Peyer's patch (tissue), 4 donors: Measurements from ENCODE around the gene PRPF4. TPM values are rescaled to one million over a fixed set of nuclear protein-coding genes. Genes with fewer than 3 reads are reported as not detected.

ENCODE experiments used
- DNase-seq, 3 donors: peaks; one replicate each; pipeline ENCODE4 v3.0.0-alpha.2; 2017 to 2019
- H3K27ac ChIP-seq, 4 donors: fragments of 200-600 bp; sonication (generic); one replicate each; pipeline ENCODE4 v1.5.1; 2016 to 2019
- H3K27me3 ChIP-seq, 2 donors: fragments of 200-600 bp; sonication (generic); one replicate each; pipeline ENCODE4 v1.5.1; 2019
- H3K36me3 ChIP-seq, 3 donors: fragments of 200-600 bp; sonication (generic); one replicate each; pipeline ENCODE4 v1.5.1; 2016 to 2019
- H3K4me1 ChIP-seq, 4 donors: fragments of 200-600 bp; sonication (generic); one replicate each; pipeline ENCODE4 v1.5.1; 2016 to 2019
- H3K4me3 ChIP-seq, 4 donors: fragments of 200-600 bp; sonication (generic); 1 replicate in 3 of 4; 2 replicates in 1 of 4; pipeline ENCODE4 v1.5.1; 2016 to 2019; ENCODE audit warnings: mild to moderate bottlenecking in 1 of 4
- H3K9me3 ChIP-seq, 4 donors: fragments of 200-600 bp; sonication (generic); one replicate each; pipeline ENCODE4 v1.5.1; 2016 to 2019; ENCODE audit warnings: mild to moderate bottlenecking in 1 of 4
- POLR2A ChIP-seq, 2 donors: fragments of 450-650 bp; IDR thresholded peaks; one replicate each; pipeline ENCODE4 v1.5.1; 2017; ENCODE audit warnings: antibody characterized with exemption in 2 of 2, mild to moderate bottlenecking in 2 of 2, moderate library complexity in 2 of 2
- total RNA-seq, 4 donors: library from RNA; depleted of rRNA; stranded (reverse); fragments of >200 nt; gene quantifications; one replicate each; pipeline ENCODE4 v1.1.0, GENCODE V29; 2016
- TF ChIP-seq, protein P1 (sequence below), 6 experiments: fragments of 450-650 bp in 4 of 6; fragments of 200-600 bp in 2 of 6; sonication (generic) in 1 of 6; IDR thresholded peaks; one replicate each; pipeline ENCODE4 v1.5.1; 2017 to 2019; ENCODE audit warnings: antibody characterized with exemption in 6 of 6, mild to moderate bottlenecking in 3 of 6, moderate library complexity in 1 of 6

The PRPF4 gene
- total RNA-seq, 4 donors from 2014 or later, result 11.4 to 33.0 (median 19.5) TPM

DNA sequence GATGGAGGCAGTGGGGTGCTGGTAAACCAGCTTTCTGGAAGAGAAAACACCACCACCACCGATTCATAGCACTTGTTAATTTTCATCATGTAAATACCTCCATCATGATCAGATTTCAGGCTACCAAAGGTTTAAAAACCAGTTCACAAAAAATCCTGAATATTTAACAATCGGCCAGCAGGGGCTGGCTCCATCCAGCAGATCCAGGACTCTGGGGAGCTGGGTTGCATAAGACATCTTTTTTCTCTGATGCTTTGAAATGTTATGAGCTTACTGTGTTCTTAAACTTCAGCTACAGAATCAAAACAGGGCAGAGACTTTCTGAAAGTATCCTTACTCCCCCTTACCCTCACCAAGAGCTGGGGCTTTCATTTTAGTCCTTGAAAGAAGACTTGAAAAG, 42.3 kb downstream of the PRPF4 start:
- H3K36me3 ChIP-seq, result no peaks in the 10 kb centered on the region
- H3K9me3 ChIP-seq, result no peaks in the 10 kb centered on the region
- no peak for DNase-seq
- H3K4me1 ChIP-seq, result no peaks in the 10 kb centered on the region
- TF ChIP-seq POLR2A (IDR thresholded peaks at IDR 0.05), result no peak
- TF ChIP-seq, protein P1, sequence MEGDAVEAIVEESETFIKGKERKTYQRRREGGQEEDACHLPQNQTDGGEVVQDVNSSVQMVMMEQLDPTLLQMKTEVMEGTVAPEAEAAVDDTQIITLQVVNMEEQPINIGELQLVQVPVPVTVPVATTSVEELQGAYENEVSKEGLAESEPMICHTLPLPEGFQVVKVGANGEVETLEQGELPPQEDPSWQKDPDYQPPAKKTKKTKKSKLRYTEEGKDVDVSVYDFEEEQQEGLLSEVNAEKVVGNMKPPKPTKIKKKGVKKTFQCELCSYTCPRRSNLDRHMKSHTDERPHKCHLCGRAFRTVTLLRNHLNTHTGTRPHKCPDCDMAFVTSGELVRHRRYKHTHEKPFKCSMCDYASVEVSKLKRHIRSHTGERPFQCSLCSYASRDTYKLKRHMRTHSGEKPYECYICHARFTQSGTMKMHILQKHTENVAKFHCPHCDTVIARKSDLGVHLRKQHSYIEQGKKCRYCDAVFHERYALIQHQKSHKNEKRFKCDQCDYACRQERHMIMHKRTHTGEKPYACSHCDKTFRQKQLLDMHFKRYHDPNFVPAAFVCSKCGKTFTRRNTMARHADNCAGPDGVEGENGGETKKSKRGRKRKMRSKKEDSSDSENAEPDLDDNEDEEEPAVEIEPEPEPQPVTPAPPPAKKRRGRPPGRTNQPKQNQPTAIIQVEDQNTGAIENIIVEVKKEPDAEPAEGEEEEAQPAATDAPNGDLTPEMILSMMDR (IDR thresholded peaks at IDR 0.05), result no peak
- no peaks in the 10 kb centered on the region for H3K27me3 ChIP-seq
- no peak overlapping the region for H3K4me3 ChIP-seq
- H3K27ac ChIP-seq, result no peak overlapping the region

DNA sequence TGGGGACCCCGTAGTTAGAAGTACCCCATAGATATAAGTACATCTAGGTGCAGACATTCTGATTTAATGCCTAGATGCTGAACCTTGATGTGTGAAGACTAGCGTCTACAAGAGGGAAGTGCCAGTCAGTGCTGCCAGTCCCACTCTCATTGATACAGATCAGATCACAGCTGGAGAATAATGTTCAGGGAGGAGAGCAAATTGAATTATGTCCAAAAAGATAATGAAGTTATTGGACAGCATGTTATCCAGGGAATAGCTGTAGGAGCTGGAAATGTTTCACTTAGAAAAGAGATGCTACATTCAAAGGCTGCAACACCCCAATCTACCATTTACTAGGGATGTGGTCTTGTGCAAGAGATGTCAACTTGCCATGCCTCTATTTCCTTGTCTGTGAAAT, 43.6 kb downstream of the PRPF4 start:
- H3K4me3 ChIP-seq, result no peak overlapping the region
- no peaks in the 10 kb centered on the region for H3K36me3 ChIP-seq
- H3K4me1 ChIP-seq, result no peaks in the 10 kb centered on the region
- H3K9me3 ChIP-seq, result no peaks in the 10 kb centered on the region
- no peaks in the 10 kb centered on the region for H3K27me3 ChIP-seq
- H3K27ac ChIP-seq, result no peak overlapping the region
- TF ChIP-seq, protein P1 (IDR thresholded peaks at IDR 0.05), result no peak
- no peak for TF ChIP-seq POLR2A (IDR thresholded peaks at IDR 0.05)
- no peak for DNase-seq

DNA sequence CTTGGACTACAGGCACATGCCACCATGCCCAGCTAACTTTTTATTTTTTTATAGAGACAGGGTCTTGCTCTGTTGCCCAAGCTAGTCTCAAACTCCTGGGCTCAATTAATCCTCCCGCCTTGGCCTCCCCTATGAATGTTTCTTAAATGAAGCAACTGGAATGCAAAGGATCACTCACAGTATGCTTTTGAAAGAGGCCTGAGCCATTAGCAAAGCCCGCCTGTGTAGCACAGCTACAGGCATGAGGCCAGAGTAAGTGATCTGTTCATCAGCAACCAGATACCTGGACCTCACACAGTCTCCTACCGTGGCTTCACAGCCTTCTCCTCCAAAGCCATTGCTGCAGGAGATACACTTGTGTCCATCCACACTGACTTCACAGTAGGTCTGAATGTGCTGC, 44.6 kb downstream of the PRPF4 start:
- TF ChIP-seq, protein P1 (IDR thresholded peaks at IDR 0.05), result no peak
- no peak for TF ChIP-seq POLR2A (IDR thresholded peaks at IDR 0.05)

DNA sequence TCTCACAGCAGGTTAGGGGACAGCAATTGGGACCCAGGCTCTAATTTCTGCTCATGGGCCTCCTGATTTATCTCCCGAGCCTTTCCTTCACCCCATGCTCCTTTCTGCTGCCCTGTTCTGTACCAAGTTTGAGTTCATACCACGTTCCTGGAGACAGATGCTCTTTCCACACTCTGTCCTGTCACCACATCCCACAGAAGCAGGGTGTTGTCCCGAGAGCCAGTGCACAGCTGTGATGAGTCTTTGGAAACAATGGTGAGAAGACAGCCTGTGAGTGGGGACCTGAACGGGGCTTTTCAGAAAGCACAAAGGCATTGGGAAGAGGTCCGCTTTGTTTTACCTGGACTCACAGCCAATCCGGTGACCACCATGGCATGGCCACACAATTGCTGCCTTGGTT, 47.2 kb downstream of the PRPF4 start:
- Histone ChIP-seq H3K27ac (no peak overlapping the region), H3K4me3 (no peak overlapping the region), H3K27me3 (no peaks in the 10 kb centered on the region), H3K4me1 (no peaks in the 10 kb centered on the region), H3K36me3 (no peaks in the 10 kb centered on the region), H3K9me3 (no peaks in the 10 kb centered on the region)
- TF ChIP-seq, protein P1 (IDR thresholded peaks at IDR 0.05), result no peak
- TF ChIP-seq POLR2A (IDR thresholded peaks at IDR 0.05), result no peak
- no peak for DNase-seq

More for the DNA sequence above, 44.6 kb downstream of the PRPF4 start:
- H3K27ac ChIP-seq, result no peak overlapping the region
- no peak for DNase-seq
- no peak overlapping the region for H3K4me3 ChIP-seq
- H3K4me1 ChIP-seq, result no peaks in the 10 kb centered on the region
- no peaks in the 10 kb centered on the region for H3K36me3 ChIP-seq
- H3K9me3 ChIP-seq, result no peaks in the 10 kb centered on the region
- no peaks in the 10 kb centered on the region for H3K27me3 ChIP-seq

DNA sequence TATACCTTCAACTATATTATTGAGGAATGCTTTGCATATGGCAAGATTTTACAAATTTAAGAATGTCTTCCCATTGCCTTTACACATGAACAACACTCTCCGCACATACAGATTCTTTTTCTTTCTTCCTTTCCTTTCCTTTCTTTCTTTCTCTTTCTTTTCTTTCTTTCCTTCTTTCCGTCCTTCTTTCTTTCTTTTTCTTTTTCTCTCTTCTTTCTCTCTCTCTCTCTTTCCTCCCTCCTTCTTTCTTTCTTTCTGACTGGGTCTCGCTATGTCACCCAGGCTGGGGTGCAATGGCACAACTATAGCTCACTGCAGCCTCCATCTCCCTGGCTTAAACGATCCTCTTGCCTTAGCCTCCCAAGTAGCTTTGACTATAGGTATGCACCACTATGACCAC, 50.8 kb downstream of the PRPF4 start:
- no peaks in the 10 kb centered on the region for H3K9me3 ChIP-seq
- no peak for DNase-seq
- no peaks in the 10 kb centered on the region for H3K36me3 ChIP-seq
- no peaks in the 10 kb centered on the region for H3K27me3 ChIP-seq
- H3K4me3 ChIP-seq, result no peak overlapping the region
- H3K4me1 ChIP-seq, result no peaks in the 10 kb centered on the region
- TF ChIP-seq POLR2A (IDR thresholded peaks at IDR 0.05), result no peak
- TF ChIP-seq, protein P1 (IDR thresholded peaks at IDR 0.05), result no peak
- no peak overlapping the region for H3K27ac ChIP-seq
